GM19455 (cell line): Measurements from ENCODE around the gene DLG3.
"Not testable (repeated sequence)": the region's sequence is repeated elsewhere in the genome, so short reads cannot be mapped to it uniquely, and the experiment has no call there.

Source experiments
- ATAC-seq: cut with Tn5 transposase; IDR thresholded peaks from one replicate; pipeline ENCODE4 v1.9.1; 2021; ENCODE audit not compliant: unreplicated experiment

The DLG3 gene

DNA sequence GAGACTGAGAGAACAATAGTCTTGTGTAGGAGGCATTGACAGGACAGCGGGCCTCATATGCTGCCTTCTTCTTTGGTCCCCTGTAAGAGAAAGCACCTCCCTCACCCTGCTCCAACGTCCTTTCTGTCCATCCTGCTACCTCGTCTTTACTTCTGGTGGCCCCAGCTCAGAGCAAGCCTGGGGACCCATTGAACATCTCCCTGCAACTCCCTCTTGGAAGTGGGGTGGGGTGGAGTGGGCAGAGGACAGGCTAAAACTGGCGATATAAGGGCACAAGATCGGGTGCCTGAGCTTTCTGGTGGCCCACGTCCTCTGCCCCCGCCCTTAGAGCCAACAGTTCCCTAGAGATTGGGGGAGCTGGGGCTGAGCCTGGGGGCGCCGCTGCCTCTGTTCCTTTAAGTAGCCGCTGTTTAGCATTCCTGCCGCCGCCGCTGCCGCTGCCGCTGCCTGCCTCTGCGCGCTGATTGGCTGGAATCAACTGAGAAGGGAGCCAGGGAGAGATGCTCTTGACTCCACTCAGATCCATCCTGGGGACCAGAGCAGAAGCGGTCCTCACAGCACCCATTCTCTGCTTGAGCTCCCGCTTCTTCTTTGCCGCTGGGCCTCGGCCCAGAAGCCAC is at the start of gene DLG3:
Gene DLG3, plus strand, starts transcription at position 510 of the 620 bp plus-strand sequence. CDS start 367 bp downstream, outside the sequence.
- ATAC-seq = no peak

DNA sequence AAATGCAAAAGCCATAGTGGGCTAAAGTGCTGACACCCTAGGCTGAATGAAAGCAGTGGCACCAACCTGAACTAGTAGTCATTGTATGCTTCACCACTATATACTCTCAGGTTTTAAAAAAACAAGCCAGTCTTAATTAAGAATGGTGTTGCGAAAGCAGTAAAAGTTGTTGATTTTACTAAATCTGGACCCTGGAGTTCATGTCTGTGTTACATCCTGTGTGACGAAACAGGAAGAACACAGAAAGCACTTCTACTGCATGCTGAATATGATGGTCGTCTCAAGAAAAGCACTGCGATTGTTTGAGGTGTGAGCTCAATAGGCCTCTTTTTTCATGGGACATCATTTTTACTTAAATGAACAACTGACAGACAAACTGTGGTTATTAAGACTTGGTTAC is 45.7 kb upstream of the DLG3 start:
- ATAC-seq = no peak

DNA sequence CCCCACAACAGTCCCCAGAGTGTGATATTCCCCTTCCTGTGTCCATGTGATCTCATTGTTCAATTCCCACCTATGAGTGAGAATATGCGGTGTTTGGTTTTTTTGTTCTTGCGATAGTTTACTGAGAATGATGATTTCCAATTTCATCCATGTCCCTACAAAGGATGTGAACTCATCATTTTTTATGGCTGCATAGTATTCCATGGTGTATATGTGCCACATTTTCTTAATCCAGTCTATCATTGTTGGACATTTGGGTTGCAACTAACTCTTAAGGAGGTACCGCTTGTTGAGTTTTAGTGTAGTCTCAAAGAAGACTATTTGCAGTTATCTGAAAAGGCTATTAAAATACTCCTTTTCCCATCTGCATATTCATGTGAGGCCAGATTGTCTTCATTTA is 44.5 kb upstream of the DLG3 start:
- ATAC-seq = not testable (repeated sequence)

- no peak for ATAC-seq
These were observed 41.9 kb upstream of the DLG3 start for GRCh38 chrX:70402721-70403120.

GRCh38 chrX:70405003-70405402 is 39.6 kb upstream of the DLG3 start:
- ATAC-seq = no peak

GRCh38 chrX:70410921-70411320 is 33.7 kb upstream of the DLG3 start:
- ATAC-seq = no peak

DNA sequence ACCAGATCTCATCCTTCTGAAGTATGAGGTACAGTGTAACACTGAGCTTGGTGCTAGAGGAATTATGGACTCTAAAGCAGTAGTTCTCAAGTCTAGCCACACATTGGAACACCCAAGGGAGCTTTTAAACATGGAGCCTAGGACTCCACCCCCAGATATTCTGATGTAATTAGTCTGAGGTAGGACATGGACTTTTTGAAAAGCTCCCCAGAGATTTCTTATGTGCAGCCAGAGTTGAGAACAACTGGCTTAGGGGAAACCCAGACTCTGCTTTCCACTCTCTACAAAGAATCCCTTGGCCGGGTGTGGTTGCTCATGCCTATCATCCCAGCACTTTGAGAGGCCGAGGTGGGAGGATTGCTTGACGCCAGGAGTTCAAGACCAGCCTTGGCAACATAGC is 33.2 kb upstream of the DLG3 start:
- ATAC-seq = no peak

DNA sequence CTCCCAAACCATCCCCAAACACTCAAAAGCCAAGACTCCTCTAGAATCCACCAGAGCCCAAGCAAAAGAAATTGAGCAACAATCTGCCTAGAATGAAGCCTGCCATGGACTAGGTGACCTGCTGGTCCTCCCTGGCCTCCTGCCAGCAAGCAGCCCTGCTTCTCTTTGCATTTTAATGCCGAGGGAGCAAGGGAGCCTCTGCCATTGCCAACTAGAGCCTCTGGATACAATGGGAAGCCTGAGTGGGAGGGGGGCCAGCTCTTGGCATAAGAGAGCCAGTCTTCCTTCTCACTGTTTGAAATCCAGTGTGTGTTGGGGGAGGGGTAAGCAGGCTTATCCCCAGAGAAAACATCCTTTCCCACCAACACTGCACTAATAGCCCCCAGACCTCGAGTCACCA is 23.0 kb upstream of the DLG3 start:
- ATAC-seq = no peak

DNA sequence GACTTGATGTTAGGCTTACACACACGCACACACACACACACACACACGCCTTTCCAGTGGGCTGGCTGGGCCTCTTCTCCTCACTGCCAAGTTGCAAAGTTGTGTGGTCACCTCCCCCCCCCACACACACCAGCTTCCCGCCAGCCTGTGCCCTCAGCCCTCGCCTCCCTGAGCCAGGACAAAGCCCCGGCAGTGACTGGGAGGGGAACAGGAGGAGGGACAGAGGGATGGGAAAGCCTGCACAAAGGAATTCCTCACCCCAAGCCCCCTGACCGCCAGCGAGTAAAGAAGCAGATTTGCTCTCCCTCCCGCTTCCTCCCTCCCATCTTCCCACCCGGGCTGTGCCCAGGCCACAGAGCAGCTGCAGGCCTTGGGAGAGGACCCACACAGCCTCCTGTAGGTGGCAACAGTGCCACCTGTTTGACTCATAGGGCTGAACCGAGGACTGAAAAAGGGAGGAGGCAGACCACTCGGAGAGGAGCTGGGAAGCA is 21.7 kb upstream of the DLG3 start, which contains the start of gene GDPD2:
Gene GDPD2, plus strand, starts transcription at position 464 of the 491 bp plus-strand sequence. CDS start 1,671 bp downstream, outside the sequence.
- ATAC-seq = no peak

DNA sequence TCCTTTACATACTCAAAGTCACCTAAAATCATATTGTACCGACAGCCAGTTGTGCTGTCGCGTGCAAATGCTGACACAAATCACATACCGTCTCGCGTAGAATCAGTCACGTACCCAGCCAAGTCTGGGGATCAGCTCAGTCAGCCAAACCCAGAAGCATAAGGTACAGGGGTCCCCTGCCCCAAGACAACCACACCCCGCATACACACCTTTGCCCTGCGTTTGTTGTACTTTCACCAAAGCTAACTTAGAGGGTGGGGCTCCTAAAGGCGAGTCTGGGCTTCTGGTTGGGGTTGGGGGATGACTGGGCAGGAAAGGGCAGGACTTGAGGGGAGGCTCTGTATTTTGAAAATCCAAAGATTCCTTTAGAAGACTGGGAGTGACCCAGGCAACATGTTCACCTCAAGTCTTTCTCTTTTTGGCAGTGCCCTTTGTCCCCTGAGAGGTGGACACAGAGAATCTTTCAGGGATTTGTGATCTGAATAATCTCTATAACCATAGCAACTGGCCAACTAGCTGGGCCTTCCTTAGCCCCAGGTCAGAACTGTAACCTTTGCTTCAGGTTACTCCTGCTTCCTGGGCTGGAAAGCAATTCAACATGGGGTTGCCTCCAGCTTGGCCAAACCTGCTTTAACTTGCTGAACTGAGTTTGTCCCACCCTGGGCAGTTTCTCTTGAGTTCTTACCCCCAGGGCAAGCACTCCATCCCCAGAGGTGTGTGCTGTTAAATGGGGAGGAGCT is 20.5 kb upstream of the DLG3 start:
- no peak for ATAC-seq

DNA sequence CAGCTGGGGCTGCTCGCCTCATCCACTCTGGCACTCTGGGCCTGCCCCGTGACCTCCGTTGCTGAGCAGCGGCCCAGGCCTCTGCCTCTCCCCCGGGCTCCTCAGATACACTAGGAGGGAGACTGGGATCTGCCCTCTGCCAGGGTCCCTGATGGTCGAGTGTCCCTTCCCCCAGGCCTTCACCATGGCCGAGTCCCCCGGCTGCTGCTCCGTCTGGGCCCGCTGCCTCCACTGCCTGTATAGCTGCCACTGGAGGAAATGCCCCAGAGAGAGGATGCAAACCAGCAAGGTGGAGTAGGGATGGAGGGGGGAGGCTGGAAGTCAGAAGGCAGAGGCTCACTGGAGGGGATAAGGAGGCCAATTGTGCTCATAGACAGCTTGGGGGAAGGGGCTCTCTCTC is 19.8 kb upstream of the DLG3 start:
- no peak for ATAC-seq

GRCh38 chrX:70426286-70427278 is 18.1 kb upstream of the DLG3 start:
- ATAC-seq = no peak

DNA sequence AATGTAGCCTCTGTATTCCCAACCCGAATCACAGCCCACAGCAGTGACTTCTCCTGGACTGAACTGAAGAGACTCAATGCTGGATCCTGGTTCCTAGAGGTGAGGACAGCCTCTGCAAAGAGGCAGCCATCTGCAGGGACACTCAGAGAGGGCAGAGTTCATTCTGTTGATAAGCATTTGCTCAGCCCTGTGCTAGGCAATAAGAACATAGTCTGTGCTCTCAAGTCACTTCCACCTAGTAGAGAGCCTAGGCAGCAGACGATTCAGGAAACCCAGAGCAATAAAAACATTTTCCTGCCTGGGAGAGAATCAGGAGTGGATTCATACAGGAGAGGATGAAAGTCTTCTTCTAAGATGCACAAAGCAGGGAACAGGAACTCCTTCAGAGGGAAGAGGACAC is 17.3 kb upstream of the DLG3 start:
- ATAC-seq = no peak

- ATAC-seq = no peak
These were observed 14.9 kb upstream of the DLG3 start for GRCh38 chrX:70429759-70430158.

- ATAC-seq = no peak
These were observed 11.4 kb upstream of the DLG3 start for GRCh38 chrX:70432936-70433847.

- ATAC-seq = peak; percentile 63
These were observed 10.7 kb upstream of the DLG3 start for GRCh38 chrX:70433848-70434351.

DNA sequence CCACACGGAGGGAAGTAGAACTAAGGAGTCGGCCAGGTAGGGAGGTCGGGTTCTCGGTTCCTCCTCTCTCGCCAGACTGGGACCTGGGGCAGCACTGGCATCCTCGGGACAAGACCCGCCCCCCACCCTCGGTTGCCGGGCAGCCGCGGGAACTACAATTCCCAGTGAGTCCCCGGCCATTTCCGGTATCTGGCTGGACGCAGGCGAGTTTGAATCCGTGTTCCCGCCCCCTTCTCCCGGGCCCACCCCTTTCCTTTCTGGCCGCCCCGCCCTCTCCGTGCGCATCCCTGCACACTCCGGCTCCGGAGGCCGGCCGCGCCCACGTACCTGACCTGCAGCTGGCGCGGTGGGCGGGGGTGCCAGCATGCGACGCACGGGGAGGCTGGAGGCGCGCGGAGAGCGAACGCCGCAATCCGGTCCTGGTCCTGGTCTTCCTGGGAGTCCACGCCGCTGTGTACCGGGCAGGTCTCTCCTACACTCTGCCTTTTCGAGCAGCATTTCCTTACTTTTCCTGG is 10.2 kb upstream of the DLG3 start:
- ATAC-seq = peak; percentile 69

DNA sequence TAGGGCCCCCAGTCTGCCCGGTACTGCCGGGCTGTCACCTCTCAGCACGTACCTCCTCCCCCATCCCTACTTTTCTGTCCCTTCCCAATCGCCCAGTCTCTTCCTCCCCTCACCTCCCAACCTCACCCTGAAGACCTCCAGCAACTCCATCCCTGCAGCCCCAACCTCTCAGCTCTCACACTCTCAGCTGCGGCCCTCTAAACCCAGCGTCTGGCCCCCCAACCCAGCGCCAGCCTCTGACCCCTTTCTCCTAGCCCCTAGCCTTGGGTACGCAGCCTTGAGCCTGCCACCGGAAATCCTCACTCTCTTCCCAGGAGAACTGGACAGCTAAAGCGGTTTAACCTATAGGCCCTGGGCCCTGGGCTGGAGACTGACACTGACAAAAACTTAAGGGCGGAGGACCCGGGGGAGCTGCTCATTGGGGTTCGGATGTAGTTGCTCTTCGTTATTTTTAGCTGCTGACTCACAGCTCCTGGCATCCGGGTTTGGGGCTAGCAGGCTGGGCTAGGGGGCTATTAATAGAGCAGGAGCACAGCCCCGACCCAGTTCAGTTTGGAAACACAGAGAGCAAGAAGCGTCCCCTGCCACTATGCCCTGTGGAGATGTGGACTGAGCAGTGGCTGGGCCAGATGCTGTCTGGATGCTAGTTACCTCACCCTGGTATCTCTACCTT is 9.6 kb upstream of the DLG3 start:
- ATAC-seq = no peak

DNA sequence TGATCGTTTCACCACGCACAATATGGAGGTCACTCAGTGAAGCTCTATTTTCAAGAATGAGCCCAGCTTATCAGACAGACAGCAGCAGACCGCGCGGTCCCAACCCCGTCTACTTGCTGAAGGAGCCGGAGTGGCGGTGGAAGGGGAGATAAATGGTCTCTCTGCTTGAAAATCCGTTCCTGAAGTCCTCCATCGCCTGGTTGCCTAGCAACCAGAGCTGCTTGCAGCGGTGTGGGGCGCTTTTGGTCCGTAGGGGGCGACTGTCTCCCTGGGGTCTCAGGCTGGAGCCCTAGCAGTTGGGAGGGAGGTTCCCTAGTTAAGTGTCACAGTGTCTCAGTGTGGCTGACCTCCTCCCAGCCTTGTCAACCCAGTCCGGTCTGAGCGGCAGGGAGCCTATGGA is 8.3 kb upstream of the DLG3 start:
- no peak for ATAC-seq
